AG04449 (cell line): ENCODE results near the gene BCOR.
A peak's percentile ranks its signal among the peaks of the same experiment; 100 is the strongest.

Experiments used
- CTCF ChIA-PET: fragments of 350-600 bp; formaldehyde crosslinking; extraction: SDS; loops from one replicate; lab custom pipeline; 2021; ENCODE audit warnings: antibody characterized with exemption; lab: Yijun Ruan, JAX
- POLR2A ChIA-PET: fragments of 400-600, 350-600 bp; formaldehyde crosslinking; extraction: SDS; loops from one replicate; lab custom pipeline; 2020; ENCODE audit warnings: antibody characterized with exemption, inconsistent platforms; lab: Yijun Ruan, JAX
- DNase-seq: peaks from one replicate; pipeline ENCODE4 v3.0.0-alpha.2; 2010; ENCODE audit warnings: low read depth, low spot score
- H3K4me3 ChIP-seq: 2 replicates; pipeline ENCODE4 v1.5.1; 2011; ENCODE audit warnings: low read depth, mild to moderate bottlenecking, control low read depth, low read length
- TF ChIP-seq, protein P1 (sequence below): IDR thresholded peaks from one replicate; pipeline ENCODE4 v1.5.1; 2011; ENCODE audit warnings: mild to moderate bottlenecking, moderate library complexity, low read length, control low read depth, inconsistent platforms; ENCODE audit not compliant: insufficient read depth; ENCODE audit errors: missing control alignments

BCOR gene

DNA sequence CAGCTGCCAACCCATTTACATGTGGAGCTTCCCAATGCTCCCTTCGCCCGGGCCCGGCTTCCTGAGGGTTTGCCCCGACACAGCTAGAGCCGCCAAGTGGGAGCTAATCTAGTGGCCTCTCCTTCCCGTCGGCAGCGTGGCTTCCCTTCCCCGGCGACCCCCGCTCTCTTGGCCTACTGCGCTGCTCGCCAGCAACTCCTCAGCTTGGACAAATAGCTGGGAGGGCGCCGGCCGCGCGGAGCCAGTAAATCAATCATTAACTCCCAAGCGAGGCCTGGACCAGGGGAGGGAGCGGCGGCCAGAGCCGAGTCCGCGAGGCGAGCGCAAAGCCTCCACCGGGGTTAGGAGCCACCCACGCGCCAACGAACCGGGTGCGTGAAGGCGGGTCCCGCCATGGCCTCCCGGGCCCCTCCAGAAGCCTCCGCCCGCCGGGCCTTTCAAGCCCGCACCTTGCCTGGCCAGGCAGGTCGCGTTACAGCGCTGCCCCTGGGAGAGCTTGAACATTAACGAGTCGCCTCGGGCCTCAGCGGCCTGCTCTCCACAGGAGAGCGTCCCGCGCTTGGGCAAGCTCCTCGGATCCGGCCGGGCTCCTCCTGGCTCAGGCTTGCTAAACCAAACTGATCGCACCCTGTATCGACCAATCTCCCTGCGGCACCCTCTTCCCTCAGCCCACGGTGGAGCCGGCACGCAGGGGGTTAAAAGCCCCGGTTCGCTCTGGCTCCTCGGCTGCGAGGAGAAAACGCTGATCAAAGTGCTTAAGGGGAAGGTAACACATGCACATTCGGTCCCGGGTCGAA is 10.6 kb upstream of the BCOR start:
- no peak for DNase-seq
- ChIA-PET POLR2A (interaction anchor here (1.4 kb wide), 1 partner anchor 10 kb away, joined by 6 read pairs; the partner anchor contains the start of gene BCOR), CTCF (no interaction called here)
- peak overlapping the region; percentile 40 for H3K4me3 ChIP-seq
- TF ChIP-seq, protein P1, sequence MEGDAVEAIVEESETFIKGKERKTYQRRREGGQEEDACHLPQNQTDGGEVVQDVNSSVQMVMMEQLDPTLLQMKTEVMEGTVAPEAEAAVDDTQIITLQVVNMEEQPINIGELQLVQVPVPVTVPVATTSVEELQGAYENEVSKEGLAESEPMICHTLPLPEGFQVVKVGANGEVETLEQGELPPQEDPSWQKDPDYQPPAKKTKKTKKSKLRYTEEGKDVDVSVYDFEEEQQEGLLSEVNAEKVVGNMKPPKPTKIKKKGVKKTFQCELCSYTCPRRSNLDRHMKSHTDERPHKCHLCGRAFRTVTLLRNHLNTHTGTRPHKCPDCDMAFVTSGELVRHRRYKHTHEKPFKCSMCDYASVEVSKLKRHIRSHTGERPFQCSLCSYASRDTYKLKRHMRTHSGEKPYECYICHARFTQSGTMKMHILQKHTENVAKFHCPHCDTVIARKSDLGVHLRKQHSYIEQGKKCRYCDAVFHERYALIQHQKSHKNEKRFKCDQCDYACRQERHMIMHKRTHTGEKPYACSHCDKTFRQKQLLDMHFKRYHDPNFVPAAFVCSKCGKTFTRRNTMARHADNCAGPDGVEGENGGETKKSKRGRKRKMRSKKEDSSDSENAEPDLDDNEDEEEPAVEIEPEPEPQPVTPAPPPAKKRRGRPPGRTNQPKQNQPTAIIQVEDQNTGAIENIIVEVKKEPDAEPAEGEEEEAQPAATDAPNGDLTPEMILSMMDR = no peak

DNA sequence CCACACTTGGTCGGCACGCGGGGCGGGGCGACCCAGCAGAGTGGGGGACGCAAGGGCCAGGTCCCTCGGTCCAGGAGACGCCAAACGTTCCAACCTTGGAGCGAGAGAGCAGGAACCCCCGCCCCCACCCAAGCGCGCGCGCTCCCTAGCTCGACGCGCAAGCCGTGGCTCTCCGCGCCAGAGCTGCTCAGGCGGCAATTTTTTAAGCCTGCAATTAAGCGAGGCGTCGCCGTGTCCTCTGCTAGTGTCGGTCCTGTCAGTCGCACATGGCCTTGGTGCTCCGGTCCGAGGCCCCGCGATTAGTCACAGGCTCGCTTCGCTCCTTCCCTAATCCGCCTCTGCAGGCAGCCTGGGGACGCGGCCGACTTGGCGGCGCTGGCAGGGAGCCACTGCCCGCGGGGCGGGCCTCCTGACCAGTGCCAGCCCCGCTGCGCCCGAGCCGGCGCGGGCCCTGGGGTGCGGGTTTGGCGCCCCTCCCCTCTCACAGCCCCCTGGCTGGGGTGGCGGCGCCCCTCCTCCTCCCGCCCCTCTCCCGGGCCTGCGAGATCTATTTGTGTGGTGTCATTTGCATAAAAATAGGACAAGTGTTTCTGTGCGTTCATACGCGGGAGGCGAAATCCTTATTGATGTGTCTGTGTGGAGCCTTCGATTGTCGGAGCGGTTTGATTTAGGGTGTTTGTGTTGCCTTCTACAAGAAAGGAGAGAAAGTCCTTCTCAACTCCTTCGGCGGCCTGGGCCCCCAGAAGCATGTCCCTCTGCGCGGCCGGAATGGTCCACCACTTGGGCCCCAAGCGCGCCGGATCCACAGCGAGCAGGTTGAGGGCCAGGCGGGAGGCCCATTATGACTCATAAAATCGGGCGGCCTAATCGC is 9.8 kb upstream of the BCOR start:
- ChIA-PET CTCF (no interaction called here), POLR2A (interaction anchor here (1.4 kb wide), 1 partner anchor 9 kb away, joined by 6 read pairs; the partner anchor contains the start of gene BCOR)
- peak overlapping the region; percentile 52; the same call in 1 of the 2 replicates for H3K4me3 ChIP-seq
- TF ChIP-seq, protein P1 = no peak
- DNase-seq = no peak

DNA sequence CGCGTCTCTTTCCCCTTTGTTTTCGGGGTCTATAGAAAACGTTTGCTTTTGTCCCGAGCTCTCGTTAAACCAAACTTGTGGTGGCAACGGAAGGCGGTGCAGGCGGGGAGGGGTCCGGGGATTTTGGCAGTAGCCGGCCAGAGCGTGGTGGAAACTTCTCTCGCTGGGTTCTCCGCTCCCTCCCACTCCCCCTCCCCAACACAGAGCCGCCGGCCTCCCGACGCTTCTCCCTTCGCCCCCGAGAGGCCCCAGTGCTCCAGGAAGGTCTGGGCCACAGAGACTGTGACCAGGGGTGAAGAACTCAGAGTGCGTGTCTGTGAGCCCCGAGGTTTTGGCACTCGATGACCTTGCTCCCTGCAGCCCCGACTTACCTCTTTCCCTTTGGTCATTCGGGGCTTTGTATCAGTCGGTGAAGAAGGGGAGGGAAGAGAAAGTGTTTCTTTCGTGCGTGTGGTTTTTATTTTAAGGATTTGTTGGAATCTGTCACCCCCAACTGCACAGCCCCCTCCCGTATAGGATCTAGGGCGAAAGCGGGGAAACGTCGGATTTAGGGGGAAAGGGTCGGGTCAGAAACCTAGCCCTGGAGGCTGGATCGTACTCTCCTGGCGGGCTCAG is 9.0 kb upstream of the BCOR start:
- no peak for DNase-seq
- POLR2A ChIA-PET = no interaction called here
- TF ChIP-seq, protein P1 = no peak
- H3K4me3 ChIP-seq = peak overlapping the region; percentile 52
- CTCF ChIA-PET = no interaction called here

DNA sequence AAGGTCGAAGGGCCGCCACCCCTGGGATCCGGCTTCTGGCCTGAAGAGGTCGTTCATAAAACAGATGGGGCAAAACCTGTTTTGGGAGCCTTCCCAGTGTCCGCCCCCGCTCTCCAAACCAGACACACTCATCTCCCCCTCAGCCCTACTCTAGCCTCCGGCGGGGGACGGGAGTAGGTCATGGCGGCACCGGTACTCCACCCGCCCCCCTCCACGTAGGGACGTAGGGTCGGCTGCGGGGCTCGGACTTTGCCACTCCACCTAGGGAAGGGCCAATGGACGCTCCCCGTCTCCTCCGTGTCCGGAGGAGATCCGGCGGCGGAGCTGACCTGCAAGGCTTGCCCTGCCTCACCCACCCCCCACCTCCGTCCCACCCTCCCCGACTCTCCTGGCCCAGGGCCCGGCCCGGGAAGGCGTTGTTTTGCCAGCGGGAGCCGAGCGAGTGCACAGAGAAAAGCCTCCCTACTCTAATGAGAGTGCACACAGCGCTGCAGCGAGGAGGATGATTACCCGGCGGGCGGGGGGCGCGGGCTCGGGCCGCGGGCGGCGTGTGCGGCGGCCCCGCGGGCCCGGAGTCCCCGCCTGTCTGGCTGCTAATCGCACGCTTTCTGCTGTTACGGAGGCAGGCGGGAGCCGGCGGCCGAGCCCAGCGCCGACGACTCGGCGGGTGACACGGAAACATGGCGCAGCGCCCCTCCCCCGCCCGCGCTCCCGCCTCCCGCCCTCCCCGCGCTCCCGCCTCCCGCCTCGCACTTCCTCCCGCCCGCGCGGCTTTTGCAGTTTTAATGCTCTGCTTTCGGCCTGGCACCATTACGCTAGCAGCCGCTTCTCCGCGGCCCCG is 8.3 kb upstream of the BCOR start:
- POLR2A ChIA-PET = no interaction called here
- TF ChIP-seq, protein P1 = no peak
- no peak for DNase-seq
- CTCF ChIA-PET = no interaction called here
- H3K4me3 ChIP-seq = peak overlapping the region; percentile 52

DNA sequence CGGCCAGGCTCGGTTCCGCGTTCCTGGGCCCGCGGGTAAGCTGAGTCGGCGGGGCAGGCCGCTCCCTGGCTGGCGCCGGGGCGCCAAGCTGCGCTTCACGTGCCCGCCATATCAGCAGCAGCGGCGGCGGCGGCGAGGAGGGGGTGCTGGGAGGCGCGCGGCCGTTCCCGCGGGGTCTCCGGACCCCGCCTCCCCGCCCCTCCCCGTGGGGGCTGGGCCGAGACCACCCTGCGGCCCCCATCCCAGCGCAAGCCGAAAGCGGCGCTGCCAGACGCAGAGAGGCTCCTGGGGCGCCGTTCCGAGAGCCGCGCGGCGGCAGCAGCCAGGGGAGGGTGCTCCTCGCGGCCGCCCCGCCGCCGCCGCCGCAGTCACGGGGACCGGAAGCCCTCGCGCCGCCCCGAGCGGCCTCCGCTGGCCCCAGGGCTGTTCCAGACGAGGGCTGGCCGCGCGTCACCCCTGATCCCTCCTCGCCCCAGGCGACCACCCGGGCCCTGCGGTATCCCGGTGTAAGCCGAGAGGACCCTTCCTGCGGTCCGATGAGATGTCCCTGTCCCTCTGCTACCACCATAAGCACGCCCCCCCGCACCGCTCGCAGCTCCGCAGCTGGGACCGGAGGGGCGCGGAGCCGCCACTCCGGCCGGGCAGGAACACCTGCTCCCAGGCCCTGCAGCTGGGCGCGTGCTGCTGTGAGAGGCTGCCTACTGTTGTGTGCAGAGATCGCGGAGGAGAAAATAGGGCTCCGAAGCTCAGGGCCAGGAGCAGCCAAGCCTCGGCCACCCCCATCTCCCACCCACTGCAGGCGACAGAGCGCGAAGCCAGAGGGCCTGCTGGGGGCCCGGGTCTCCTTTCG is 7.5 kb upstream of the BCOR start:
- CTCF ChIA-PET = no interaction called here
- TF ChIP-seq, protein P1 = no peak
- DNase-seq = no peak
- H3K4me3 ChIP-seq = peak overlapping the region; percentile 52
- POLR2A ChIA-PET = interaction anchor here (1.0 to 1.4 kb wide), 3 partner anchors 8 to 44 kb away, joined by 3 to 4 read pairs (median 4); no protein-coding TSS in a partner anchor
